Esophagus squamous epithelium (tissue), 4 donors: ENCODE results near the gene NCAPG.

Source experiments
- POLR2A ChIP-seq, 4 donors: fragments of 450-650 bp; IDR thresholded peaks; one replicate each; pipeline ENCODE4 v1.6.1; 2017; ENCODE audit warnings: antibody characterized with exemption in 4 of 4, mild to moderate bottlenecking in 4 of 4, moderate library complexity in 3 of 4
- TF ChIP-seq, protein P1 (sequence below), 6 experiments: fragments of 450-650 bp in 4 of 6; fragments of 200-600 bp in 2 of 6; sonication (generic) in 2 of 6; IDR thresholded peaks; one replicate each; pipeline ENCODE4 v1.5.1; 2016 to 2019; ENCODE audit warnings: antibody characterized with exemption in 6 of 6, mild to moderate bottlenecking in 4 of 6, moderate library complexity in 4 of 6

- TF ChIP-seq, protein P1, sequence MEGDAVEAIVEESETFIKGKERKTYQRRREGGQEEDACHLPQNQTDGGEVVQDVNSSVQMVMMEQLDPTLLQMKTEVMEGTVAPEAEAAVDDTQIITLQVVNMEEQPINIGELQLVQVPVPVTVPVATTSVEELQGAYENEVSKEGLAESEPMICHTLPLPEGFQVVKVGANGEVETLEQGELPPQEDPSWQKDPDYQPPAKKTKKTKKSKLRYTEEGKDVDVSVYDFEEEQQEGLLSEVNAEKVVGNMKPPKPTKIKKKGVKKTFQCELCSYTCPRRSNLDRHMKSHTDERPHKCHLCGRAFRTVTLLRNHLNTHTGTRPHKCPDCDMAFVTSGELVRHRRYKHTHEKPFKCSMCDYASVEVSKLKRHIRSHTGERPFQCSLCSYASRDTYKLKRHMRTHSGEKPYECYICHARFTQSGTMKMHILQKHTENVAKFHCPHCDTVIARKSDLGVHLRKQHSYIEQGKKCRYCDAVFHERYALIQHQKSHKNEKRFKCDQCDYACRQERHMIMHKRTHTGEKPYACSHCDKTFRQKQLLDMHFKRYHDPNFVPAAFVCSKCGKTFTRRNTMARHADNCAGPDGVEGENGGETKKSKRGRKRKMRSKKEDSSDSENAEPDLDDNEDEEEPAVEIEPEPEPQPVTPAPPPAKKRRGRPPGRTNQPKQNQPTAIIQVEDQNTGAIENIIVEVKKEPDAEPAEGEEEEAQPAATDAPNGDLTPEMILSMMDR (IDR thresholded peaks at IDR 0.05), result no peak
- TF ChIP-seq POLR2A (IDR thresholded peaks at IDR 0.05), result no peak
Observed at GRCh38 chr4:17812801-17813200, 2.0 kb downstream of the NCAPG start.
